Measurements from ENCODE around the gene MILR1. TPM values are rescaled to one million over a fixed set of nuclear protein-coding genes. Genes with fewer than 3 reads are reported as not detected.
"Not testable (repeated sequence)": the region's sequence is repeated elsewhere in the genome, so short reads cannot be mapped to it uniquely, and the experiment has no call there.

The MILR1 gene
- polyA plus RNA-seq, 1 experiment, result 0.75 TPM

DNA sequence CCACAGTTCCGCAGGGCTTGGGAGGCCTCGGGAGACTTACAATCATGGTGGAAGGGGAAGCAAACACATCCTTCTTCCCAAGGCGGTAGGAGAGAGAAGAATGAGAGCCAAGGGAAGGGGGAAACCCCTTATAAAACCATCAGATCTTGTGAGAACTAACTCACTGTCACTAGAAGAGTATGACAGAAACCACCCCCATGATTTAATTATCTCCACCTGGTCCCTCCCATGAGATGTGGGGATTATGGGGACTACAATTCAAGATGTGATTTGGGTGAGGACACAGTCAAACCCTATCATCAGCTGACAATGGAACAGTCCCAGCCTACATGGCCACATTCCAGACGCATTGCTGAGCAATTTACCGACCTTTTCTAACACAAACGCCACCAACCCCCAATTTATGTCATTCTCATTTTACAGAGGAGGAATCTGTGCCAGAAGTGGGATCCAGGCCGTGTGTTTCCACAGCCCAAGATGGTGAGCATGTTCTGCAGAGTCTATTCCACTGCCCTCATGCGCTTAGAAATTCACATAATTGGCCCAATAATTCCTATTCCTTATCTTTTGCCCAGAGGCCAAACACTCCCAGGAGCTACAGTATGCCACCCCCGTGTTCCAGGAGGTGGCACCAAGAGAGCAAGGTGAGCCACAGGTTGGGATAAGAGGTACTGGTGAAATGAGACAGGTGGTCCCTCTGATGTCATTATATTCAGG lies 17.3 kb downstream of the MILR1 start:
- DNase-seq (ENCODE audit: low read depth), result no peak
- TF ChIP-seq, protein P1, sequence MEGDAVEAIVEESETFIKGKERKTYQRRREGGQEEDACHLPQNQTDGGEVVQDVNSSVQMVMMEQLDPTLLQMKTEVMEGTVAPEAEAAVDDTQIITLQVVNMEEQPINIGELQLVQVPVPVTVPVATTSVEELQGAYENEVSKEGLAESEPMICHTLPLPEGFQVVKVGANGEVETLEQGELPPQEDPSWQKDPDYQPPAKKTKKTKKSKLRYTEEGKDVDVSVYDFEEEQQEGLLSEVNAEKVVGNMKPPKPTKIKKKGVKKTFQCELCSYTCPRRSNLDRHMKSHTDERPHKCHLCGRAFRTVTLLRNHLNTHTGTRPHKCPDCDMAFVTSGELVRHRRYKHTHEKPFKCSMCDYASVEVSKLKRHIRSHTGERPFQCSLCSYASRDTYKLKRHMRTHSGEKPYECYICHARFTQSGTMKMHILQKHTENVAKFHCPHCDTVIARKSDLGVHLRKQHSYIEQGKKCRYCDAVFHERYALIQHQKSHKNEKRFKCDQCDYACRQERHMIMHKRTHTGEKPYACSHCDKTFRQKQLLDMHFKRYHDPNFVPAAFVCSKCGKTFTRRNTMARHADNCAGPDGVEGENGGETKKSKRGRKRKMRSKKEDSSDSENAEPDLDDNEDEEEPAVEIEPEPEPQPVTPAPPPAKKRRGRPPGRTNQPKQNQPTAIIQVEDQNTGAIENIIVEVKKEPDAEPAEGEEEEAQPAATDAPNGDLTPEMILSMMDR (IDR thresholded peaks at IDR 0.05; ENCODE audit: insufficient read depth, low read depth, low read length), result no peak
- CTCF ChIA-PET, result interaction anchor here (1.0 to 1.1 kb wide), 2 partner anchors 25 to 46 kb away, joined by 4 read pairs; no protein-coding TSS in a partner anchor

DNA sequence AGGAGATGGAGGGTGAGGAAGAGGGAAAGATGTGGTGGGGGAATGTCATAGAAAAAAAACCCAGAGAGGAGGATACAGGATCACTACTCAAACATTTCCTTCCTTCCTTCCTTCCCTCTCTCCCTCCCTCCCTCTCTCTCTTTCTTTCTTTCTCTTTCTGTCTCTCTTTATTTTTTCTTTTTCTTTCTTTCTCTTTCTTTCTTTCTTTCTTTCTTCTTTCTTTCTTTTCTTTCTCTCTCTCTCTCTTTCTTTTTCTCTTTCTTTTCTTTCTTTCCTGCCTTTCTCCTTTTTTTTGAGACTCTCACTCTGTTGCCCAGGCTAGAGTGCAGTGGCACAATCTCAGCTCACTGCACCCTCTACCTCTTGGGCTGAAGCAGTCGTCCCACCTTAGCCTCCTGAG lies 17.9 kb downstream of the MILR1 start:
- POLR2A ChIA-PET; H3K4me3 ChIP-seq (ENCODE audit: low read depth, low read length); H3K27me3 ChIP-seq (ENCODE audit: control insufficient read depth, insufficient read depth, low read length); H3K36me3 ChIP-seq (ENCODE audit: control insufficient read depth, insufficient read depth, low read length); DNase-seq (ENCODE audit: low read depth): not testable (repeated sequence)
- CTCF ChIA-PET, result interaction anchor here (1.0 to 1.7 kb wide), 6 partner anchors 10 to 47 kb away, joined by 3 to 5 read pairs (median 4); no protein-coding TSS in a partner anchor

More for the DNA sequence above, 17.3 kb downstream of the MILR1 start:
- POLR2A ChIA-PET, result no interaction called here
- Histone ChIP-seq H3K4me3 (ENCODE audit: low read depth, low read length) (no peak overlapping the region), H3K27me3 (ENCODE audit: control insufficient read depth, insufficient read depth, low read length) (no peaks in the 10 kb centered on the region; the same call in 1 of the 2 replicates), H3K36me3 (ENCODE audit: control insufficient read depth, insufficient read depth, low read length) (no peaks in the 10 kb centered on the region)

DNA sequence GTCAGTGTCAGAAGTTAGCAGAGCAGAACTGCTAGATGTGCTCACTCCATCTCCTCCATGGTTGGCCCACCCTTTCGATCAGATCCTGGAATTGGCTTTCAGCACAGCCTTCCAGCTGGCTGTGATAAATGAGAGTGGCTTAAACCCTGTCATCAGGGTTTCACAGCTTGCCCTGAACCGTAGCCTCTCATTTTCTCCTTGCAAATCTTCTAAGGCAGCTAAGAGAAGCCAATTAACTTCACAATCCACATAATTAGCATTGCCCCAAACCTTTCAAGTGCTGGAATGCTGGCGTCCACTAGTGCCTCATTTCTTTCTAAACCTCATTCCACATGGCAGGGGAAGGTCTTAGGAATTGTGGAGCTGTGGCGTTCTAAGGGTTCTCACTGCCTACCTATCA lies 21.7 kb downstream of the MILR1 start:
- ChIA-PET POLR2A (no interaction called here), CTCF (interaction anchor here (1.1 kb wide), 1 partner anchor 149 kb away, joined by 4 read pairs; no protein-coding TSS in a partner anchor)
- no peak for DNase-seq (ENCODE audit: low read depth)

DNA sequence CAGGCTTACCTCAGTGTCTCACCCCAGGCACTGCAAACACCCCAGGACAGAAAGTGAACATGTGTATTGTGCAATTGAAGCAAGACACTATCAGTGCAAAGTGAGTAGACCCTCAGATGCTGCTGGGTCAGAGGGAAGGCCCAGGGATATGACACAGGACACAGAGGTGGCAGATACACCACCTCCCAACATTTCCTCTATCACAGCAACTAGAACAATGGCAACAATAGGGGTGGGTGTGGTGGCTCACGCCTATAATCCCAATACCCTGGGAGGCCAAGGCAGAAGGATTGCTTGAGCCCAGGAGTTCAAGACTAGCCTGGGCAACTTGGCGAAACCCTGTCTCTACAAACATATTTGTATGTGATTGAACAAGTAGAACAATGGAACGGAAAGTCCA lies 22.5 kb downstream of the MILR1 start:
- CTCF ChIA-PET, result no interaction called here
- Histone ChIP-seq H3K36me3 (ENCODE audit: control insufficient read depth, insufficient read depth, low read length) (no peaks in the 10 kb centered on the region), H3K27me3 (ENCODE audit: control insufficient read depth, insufficient read depth, low read length) (no peaks in the 10 kb centered on the region), H3K4me3 (ENCODE audit: low read depth, low read length) (no peak overlapping the region)
- POLR2A ChIA-PET, result no interaction called here
- DNase-seq (ENCODE audit: low read depth), result no peak
- TF ChIP-seq, protein P1 (IDR thresholded peaks at IDR 0.05; ENCODE audit: insufficient read depth, low read depth, low read length), result no peak

More for the DNA sequence above, 21.7 kb downstream of the MILR1 start:
- no peaks in the 10 kb centered on the region for H3K27me3 ChIP-seq (ENCODE audit: control insufficient read depth, insufficient read depth, low read length)
- H3K36me3 ChIP-seq (ENCODE audit: control insufficient read depth, insufficient read depth, low read length), result no peaks in the 10 kb centered on the region
- H3K4me3 ChIP-seq (ENCODE audit: low read depth, low read length), result no peak overlapping the region
- TF ChIP-seq, protein P1 (IDR thresholded peaks at IDR 0.05; ENCODE audit: insufficient read depth, low read depth, low read length), result no peak

DNA sequence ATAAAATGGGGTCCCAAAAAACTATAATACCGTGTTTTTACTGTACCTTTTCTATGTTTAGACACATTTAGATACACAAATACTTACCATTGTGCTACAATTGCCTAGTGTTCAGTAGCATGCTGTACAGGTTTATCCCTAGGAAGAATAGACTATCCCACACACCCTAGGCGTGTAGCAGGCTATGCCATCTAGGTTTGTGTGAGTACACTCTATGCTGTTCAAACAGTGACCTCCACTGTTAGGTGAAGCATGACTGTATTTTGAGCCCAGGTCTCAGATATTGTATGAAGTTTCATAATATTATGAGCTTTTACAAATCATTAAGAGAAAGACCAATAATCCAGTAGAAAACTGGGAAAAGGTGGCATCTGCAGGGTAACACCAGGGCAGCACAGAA lies 23.6 kb downstream of the MILR1 start:
- H3K27me3 ChIP-seq (ENCODE audit: control insufficient read depth, insufficient read depth, low read length), result no peaks in the 10 kb centered on the region
- DNase-seq (ENCODE audit: low read depth), result no peak
- no peak overlapping the region for H3K4me3 ChIP-seq (ENCODE audit: low read depth, low read length)
- POLR2A ChIA-PET, result no interaction called here
- CTCF ChIA-PET, result no interaction called here
- no peaks in the 10 kb centered on the region for H3K36me3 ChIP-seq (ENCODE audit: control insufficient read depth, insufficient read depth, low read length)
- TF ChIP-seq, protein P1 (IDR thresholded peaks at IDR 0.05; ENCODE audit: insufficient read depth, low read depth, low read length), result no peak
